Measurements from ENCODE around the gene CNNM1. TPM values are rescaled to one million over a fixed set of nuclear protein-coding genes. Genes with fewer than 3 reads are reported as not detected.

Gene CNNM1
- total and polyA plus RNA-seq, 12 donors = 0.07 to 2.0 (median 1.2) TPM; not detected in 1

DNA sequence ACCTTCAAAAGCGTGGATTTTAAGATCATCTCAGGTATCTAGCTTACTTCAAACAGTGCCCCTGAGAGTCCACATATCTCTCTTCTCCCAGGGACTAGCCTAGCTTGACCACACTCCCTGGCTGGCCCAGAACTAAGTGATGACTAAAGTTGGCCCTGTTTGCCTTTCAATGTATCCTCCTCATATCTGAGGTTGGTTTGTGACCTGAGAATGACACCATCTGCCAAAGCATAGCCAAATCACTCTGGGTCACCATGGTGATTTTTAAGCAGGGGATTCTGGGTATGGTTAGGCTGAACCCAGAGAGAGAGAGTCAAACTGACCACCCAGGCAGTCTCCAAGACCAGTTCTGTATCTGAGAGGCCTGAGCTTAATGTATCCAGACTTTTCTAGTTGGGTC is 16.2 kb downstream of the CNNM1 start:
- H3K4me3 ChIP-seq = no peak overlapping the region
- TF ChIP-seq, protein P1, sequence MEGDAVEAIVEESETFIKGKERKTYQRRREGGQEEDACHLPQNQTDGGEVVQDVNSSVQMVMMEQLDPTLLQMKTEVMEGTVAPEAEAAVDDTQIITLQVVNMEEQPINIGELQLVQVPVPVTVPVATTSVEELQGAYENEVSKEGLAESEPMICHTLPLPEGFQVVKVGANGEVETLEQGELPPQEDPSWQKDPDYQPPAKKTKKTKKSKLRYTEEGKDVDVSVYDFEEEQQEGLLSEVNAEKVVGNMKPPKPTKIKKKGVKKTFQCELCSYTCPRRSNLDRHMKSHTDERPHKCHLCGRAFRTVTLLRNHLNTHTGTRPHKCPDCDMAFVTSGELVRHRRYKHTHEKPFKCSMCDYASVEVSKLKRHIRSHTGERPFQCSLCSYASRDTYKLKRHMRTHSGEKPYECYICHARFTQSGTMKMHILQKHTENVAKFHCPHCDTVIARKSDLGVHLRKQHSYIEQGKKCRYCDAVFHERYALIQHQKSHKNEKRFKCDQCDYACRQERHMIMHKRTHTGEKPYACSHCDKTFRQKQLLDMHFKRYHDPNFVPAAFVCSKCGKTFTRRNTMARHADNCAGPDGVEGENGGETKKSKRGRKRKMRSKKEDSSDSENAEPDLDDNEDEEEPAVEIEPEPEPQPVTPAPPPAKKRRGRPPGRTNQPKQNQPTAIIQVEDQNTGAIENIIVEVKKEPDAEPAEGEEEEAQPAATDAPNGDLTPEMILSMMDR (IDR thresholded peaks at IDR 0.05) = no peak
- no peak for TF ChIP-seq POLR2A (IDR thresholded peaks at IDR 0.05)
- WGBS, 4 donors = 64 to 91% (median 68%) methylated on average over 1 of the region's 1 CpG
- H3K9me3 ChIP-seq (replicated peaks in 1 of 3) = no peaks in the 10 kb centered on the region
- H3K27me3 ChIP-seq = peaks cover 3% of the 10 kb centered on the region
- no peak for DNase-seq
- H3K4me1 ChIP-seq (replicated peaks in 1 of 2) = no peaks in the 10 kb centered on the region
- intact Hi-C loops (cut with DNase I) = no loop called here
- no peak overlapping the region for H3K27ac ChIP-seq
- H3K36me3 ChIP-seq (replicated peaks in 1 of 2) = no peaks in the 10 kb centered on the region

DNA sequence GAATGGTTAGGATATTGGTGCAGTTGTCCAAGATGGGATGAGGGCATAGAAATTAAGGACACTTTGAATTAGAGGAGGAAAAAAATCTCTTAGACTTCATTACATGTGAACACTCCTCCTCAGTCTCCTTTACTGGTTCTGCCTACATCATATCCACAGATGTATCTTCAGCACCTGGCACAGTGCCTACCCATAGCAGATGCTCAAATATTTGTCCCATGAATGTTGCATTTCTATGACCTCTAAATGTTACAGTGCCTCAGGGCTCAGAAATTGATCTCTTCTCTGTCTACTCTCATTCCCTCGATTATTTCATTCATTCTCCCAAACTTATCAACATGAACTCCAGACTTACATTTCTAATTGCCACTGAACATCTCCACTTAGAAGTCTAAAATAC is 17.1 kb downstream of the CNNM1 start:
- no peak for TF ChIP-seq POLR2A (IDR thresholded peaks at IDR 0.05)
- TF ChIP-seq, protein P1 (IDR thresholded peaks at IDR 0.05) = no peak
- 57 to 69% (median 65%) methylated on average over 1 of the region's 1 CpG for WGBS, 4 donors
- Histone ChIP-seq H3K27me3 (peaks cover 3% of the 10 kb centered on the region), H3K9me3 (replicated peaks in 1 of 3) (no peaks in the 10 kb centered on the region), H3K4me1 (replicated peaks in 1 of 2) (no peaks in the 10 kb centered on the region), H3K36me3 (replicated peaks in 1 of 2) (no peaks in the 10 kb centered on the region), H3K27ac (no peak overlapping the region), H3K4me3 (no peak overlapping the region)
- intact Hi-C loops (cut with DNase I) = no loop called here
- DNase-seq = no peak

DNA sequence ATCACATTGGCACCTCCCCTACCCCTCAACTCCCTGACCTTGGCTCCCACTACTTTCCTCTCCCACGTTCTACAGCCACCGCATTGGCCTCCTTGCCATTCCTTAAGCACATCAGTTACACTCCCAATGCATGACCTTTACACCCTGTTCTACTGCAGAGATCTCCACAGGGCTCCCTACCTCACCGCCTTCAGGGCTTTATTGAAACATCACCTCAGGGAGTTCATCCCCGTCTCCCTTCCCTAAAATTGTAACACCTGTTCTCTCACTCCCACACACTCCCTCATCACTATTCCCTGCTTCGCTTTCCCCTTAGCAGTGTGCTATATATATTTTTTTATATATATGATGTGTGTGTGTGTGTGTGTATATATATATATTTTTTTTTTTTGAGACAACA is 18.5 kb downstream of the CNNM1 start:
- WGBS, 4 donors = 79 to 93% (median 82%) methylated on average over 5 of the region's 5 CpGs
- H3K27me3 ChIP-seq = peaks cover 3% of the 10 kb centered on the region
- H3K36me3 ChIP-seq (replicated peaks in 1 of 2) = no peaks in the 10 kb centered on the region
- no peaks in the 10 kb centered on the region for H3K9me3 ChIP-seq (replicated peaks in 1 of 3)
- H3K27ac ChIP-seq = no peak overlapping the region
- no peak for DNase-seq
- no peak for TF ChIP-seq POLR2A (IDR thresholded peaks at IDR 0.05)
- TF ChIP-seq, protein P1 (IDR thresholded peaks at IDR 0.05) = no peak
- H3K4me3 ChIP-seq = no peak overlapping the region
- intact Hi-C loops (cut with DNase I) = no loop called here
- H3K4me1 ChIP-seq (replicated peaks in 1 of 2) = no peaks in the 10 kb centered on the region

DNA sequence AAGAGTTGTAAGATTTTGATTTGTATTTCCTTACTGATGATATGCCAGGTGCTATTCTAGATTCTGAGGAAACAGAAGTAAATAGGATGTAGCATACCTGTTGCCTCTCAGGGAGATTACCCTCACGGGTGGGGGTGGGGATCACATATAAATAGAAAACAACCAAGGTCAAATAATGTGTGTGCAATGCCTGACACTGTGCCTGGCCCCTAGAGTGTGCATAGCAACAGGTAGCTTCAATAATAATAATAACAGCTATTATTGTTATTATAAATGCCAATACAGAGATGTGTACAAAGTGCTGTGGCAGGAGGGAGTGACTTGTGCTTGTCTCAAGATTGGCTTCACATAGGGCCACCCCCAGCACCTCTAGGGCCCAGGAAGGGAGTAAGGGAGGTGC is 24.0 kb downstream of the CNNM1 start:
- Histone ChIP-seq H3K36me3 (replicated peaks in 1 of 2) (no peaks in the 10 kb centered on the region), H3K27ac (no peak overlapping the region), H3K9me3 (replicated peaks in 1 of 3) (no peaks in the 10 kb centered on the region), H3K4me1 (replicated peaks in 1 of 2) (no peaks in the 10 kb centered on the region), H3K4me3 (no peak overlapping the region), H3K27me3 (no peaks in the 10 kb centered on the region)
- intact Hi-C loops (cut with DNase I) = no loop called here
- TF ChIP-seq POLR2A (IDR thresholded peaks at IDR 0.05) = no peak
- TF ChIP-seq, protein P1 (IDR thresholded peaks at IDR 0.05) = no peak
- no peak for DNase-seq
- 38 to 60% (median 46%) methylated on average over 1 of the region's 1 CpG for WGBS, 4 donors
